Hepatocyte (in vitro differentiated cells): Measurements from ENCODE around the gene TTF2.

Source experiments
- EZH2 ChIP-seq: fragments of 200-600 bp; sonication (generic); IDR thresholded peaks from 2 replicates; pipeline ENCODE4 v1.6.1; 2016; ENCODE audit warnings: antibody characterized with exemption, mild to moderate bottlenecking, borderline replicate concordance
- EZH2phosphoT487 ChIP-seq: fragments of 200-600 bp; sonication (generic); IDR thresholded peaks from one replicate; pipeline ENCODE4 v1.6.1; 2018; ENCODE audit warnings: antibody characterized with exemption, mild to moderate bottlenecking, low read depth, moderate library complexity; ENCODE audit not compliant: unreplicated experiment, severe bottlenecking
- TF ChIP-seq, protein P1 (sequence below): fragments of 200-600 bp; sonication (generic); IDR thresholded peaks from 2 replicates; pipeline ENCODE4 v1.5.1; 2016; ENCODE audit warnings: antibody characterized with exemption, mild to moderate bottlenecking; ENCODE audit not compliant: poor library complexity

DNA sequence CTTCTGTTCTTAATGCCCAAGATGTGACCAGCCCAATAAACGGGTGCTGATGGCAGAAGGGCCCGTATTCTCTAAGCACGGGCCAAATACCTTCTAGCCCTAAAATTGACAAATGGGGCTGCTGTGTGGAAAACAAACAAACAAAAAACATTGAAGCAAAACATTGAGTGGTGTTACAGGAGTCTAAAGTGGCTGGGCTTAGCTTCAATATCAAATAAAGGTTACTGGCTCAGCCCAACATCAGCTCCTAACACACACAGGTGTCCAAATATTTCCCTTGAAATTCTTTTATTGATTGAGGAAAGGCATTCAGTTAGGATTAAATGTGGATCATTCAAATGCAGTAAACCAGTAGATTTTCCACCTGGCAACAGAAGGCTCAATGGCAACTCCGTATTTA lies 13.3 kb upstream of the TTF2 start:
- TF ChIP-seq, protein P1, sequence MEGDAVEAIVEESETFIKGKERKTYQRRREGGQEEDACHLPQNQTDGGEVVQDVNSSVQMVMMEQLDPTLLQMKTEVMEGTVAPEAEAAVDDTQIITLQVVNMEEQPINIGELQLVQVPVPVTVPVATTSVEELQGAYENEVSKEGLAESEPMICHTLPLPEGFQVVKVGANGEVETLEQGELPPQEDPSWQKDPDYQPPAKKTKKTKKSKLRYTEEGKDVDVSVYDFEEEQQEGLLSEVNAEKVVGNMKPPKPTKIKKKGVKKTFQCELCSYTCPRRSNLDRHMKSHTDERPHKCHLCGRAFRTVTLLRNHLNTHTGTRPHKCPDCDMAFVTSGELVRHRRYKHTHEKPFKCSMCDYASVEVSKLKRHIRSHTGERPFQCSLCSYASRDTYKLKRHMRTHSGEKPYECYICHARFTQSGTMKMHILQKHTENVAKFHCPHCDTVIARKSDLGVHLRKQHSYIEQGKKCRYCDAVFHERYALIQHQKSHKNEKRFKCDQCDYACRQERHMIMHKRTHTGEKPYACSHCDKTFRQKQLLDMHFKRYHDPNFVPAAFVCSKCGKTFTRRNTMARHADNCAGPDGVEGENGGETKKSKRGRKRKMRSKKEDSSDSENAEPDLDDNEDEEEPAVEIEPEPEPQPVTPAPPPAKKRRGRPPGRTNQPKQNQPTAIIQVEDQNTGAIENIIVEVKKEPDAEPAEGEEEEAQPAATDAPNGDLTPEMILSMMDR = no peak
- TF ChIP-seq EZH2 (no peak), EZH2phosphoT487 (no peak)
